ENCODE results near the gene CNST. TPM values are rescaled to one million over a fixed set of nuclear protein-coding genes. Genes with fewer than 3 reads are reported as not detected.

The CNST gene
- total and polyA plus RNA-seq, 2 of the 13 experiments (the other 11 are each of a cell fraction or from before 2014, with no cell fraction given) = 6.3 to 12.4 TPM

DNA sequence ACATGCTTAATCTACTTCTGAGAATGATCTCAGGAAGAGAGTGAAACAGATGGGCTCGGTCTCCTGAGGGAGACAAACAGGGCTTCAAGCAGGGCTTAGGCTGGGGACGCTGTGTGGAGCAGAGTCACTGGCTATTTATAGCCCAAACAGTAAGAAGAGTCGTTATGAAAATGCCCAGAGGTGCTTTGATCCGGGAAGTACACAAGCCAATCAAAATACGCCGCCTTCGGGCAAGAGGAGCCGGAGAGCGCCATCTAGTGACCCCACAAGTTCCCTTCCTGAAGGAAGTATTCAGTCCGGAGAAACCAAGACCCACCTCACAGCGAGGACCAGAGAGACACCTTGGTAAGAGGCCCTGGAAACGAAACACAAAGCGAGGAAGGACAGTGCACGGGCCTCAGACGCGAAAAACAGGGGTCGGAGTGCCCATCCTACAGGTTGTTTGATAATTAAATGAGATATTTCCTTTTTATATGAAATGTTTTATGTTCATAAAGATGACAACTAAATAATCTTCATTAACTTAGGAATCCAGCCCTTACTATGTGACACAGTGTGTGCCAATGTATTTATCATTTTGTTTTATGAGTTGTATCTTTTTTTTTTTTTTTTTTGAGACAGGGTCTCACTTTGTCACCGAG lies 133.0 kb downstream of the CNST start (continued):
- no peak for TF ChIP-seq PHB2 (IDR thresholded peaks at IDR 0.05; ENCODE audit: partially characterized antibody)
- TF ChIP-seq, protein P1, sequence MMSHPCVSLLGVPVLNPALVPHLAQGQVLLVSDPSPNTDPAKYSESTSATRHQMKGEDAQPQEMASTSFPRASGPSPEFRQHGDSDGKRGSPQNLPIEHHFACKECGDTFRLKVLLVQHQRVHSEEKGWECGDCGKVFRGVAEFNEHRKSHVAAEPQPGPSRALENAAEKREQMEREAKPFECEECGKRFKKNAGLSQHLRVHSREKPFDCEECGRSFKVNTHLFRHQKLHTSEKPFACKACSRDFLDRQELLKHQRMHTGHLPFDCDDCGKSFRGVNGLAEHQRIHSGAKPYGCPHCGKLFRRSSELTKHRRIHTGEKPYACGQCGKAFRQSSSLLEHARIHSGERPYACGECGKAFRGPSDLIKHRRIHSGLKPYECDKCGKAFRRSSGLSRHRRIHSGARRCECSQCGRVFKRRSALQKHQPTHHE (CRISPR knock-in tag; IDR thresholded peaks at IDR 0.05; ENCODE audit: borderline replicate concordance) = no peak
- no peak for TF ChIP-seq ZBTB21 (CRISPR knock-in tag; IDR thresholded peaks at IDR 0.05)
- TF ChIP-seq, protein P2, sequence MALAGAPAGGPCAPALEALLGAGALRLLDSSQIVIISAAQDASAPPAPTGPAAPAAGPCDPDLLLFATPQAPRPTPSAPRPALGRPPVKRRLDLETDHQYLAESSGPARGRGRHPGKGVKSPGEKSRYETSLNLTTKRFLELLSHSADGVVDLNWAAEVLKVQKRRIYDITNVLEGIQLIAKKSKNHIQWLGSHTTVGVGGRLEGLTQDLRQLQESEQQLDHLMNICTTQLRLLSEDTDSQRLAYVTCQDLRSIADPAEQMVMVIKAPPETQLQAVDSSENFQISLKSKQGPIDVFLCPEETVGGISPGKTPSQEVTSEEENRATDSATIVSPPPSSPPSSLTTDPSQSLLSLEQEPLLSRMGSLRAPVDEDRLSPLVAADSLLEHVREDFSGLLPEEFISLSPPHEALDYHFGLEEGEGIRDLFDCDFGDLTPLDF (CRISPR knock-in tag; IDR thresholded peaks at IDR 0.05) = no peak
- no peak for TF ChIP-seq ZSCAN22 (CRISPR knock-in tag; IDR thresholded peaks at IDR 0.05)
- TF ChIP-seq ARID2 (CRISPR knock-in tag; IDR thresholded peaks at IDR 0.05; ENCODE audit: borderline replicate concordance) = peak; percentile 28; the same call in 1 of the 2 replicates
- no peak for TF ChIP-seq XBP1 (CRISPR knock-in tag; IDR thresholded peaks at IDR 0.05)
- TF ChIP-seq, protein P3, sequence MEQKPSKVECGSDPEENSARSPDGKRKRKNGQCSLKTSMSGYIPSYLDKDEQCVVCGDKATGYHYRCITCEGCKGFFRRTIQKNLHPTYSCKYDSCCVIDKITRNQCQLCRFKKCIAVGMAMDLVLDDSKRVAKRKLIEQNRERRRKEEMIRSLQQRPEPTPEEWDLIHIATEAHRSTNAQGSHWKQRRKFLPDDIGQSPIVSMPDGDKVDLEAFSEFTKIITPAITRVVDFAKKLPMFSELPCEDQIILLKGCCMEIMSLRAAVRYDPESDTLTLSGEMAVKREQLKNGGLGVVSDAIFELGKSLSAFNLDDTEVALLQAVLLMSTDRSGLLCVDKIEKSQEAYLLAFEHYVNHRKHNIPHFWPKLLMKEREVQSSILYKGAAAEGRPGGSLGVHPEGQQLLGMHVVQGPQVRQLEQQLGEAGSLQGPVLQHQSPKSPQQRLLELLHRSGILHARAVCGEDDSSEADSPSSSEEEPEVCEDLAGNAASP (CRISPR knock-in tag; IDR thresholded peaks at IDR 0.05; ENCODE audit: borderline replicate concordance) = no peak
- TF ChIP-seq, protein P4, sequence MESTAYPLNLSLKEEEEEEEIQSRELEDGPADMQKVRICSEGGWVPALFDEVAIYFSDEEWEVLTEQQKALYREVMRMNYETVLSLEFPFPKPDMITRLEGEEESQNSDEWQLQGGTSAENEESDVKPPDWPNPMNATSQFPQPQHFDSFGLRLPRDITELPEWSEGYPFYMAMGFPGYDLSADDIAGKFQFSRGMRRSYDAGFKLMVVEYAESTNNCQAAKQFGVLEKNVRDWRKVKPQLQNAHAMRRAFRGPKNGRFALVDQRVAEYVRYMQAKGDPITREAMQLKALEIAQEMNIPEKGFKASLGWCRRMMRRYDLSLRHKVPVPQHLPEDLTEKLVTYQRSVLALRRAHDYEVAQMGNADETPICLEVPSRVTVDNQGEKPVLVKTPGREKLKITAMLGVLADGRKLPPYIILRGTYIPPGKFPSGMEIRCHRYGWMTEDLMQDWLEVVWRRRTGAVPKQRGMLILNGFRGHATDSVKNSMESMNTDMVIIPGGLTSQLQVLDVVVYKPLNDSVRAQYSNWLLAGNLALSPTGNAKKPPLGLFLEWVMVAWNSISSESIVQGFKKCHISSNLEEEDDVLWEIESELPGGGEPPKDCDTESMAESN (CRISPR knock-in tag; conservative IDR thresholded peaks at IDR 0.05) = no peak
- TF ChIP-seq SPEN (CRISPR knock-in tag; IDR thresholded peaks at IDR 0.05; ENCODE audit: low read depth) = no peak
- TF ChIP-seq, protein P5, sequence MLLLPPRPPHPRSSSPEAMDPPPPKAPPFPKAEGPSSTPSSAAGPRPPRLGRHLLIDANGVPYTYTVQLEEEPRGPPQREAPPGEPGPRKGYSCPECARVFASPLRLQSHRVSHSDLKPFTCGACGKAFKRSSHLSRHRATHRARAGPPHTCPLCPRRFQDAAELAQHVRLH (CRISPR knock-in tag; IDR thresholded peaks at IDR 0.05; ENCODE audit: borderline replicate concordance, low read depth) = no peak; the same call in 1 of the 2 replicates
- TF ChIP-seq, protein P6, sequence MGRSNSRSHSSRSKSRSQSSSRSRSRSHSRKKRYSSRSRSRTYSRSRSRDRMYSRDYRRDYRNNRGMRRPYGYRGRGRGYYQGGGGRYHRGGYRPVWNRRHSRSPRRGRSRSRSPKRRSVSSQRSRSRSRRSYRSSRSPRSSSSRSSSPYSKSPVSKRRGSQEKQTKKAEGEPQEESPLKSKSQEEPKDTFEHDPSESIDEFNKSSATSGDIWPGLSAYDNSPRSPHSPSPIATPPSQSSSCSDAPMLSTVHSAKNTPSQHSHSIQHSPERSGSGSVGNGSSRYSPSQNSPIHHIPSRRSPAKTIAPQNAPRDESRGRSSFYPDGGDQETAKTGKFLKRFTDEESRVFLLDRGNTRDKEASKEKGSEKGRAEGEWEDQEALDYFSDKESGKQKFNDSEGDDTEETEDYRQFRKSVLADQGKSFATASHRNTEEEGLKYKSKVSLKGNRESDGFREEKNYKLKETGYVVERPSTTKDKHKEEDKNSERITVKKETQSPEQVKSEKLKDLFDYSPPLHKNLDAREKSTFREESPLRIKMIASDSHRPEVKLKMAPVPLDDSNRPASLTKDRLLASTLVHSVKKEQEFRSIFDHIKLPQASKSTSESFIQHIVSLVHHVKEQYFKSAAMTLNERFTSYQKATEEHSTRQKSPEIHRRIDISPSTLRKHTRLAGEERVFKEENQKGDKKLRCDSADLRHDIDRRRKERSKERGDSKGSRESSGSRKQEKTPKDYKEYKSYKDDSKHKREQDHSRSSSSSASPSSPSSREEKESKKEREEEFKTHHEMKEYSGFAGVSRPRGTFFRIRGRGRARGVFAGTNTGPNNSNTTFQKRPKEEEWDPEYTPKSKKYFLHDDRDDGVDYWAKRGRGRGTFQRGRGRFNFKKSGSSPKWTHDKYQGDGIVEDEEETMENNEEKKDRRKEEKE (IDR thresholded peaks at IDR 0.05) = no peak
- no peak for TF ChIP-seq SP2 (CRISPR knock-in tag; IDR thresholded peaks at IDR 0.05)
- no peak for TF ChIP-seq ARNT (IDR thresholded peaks at IDR 0.05)
- TF ChIP-seq ZNF17 (CRISPR knock-in tag; IDR thresholded peaks at IDR 0.05) = no peak
- no peak for TF ChIP-seq ZNF782 (CRISPR knock-in tag; IDR thresholded peaks at IDR 0.05; ENCODE audit: borderline replicate concordance)
- no peak for TF ChIP-seq ZFP82 (CRISPR knock-in tag; IDR thresholded peaks at IDR 0.05; ENCODE audit: borderline replicate concordance)
- TF ChIP-seq ZNF383 (CRISPR knock-in tag; IDR thresholded peaks at IDR 0.05; ENCODE audit: borderline replicate concordance) = no peak
- TF ChIP-seq EHMT2 (IDR thresholded peaks at IDR 0.05; ENCODE audit: borderline replicate concordance, low read depth, low read length) = no peak
- no peak for TF ChIP-seq CHCHD3 (CRISPR knock-in tag; IDR thresholded peaks at IDR 0.05)
- 0 out of 2 replicates have a peak, but pooled peaks have one; percentile 11 for TF ChIP-seq ZNF24 (IDR thresholded peaks at IDR 0.05)

Measured in HepG2 (cell line).